ENCODE results near the gene KCNJ14.

DNA sequence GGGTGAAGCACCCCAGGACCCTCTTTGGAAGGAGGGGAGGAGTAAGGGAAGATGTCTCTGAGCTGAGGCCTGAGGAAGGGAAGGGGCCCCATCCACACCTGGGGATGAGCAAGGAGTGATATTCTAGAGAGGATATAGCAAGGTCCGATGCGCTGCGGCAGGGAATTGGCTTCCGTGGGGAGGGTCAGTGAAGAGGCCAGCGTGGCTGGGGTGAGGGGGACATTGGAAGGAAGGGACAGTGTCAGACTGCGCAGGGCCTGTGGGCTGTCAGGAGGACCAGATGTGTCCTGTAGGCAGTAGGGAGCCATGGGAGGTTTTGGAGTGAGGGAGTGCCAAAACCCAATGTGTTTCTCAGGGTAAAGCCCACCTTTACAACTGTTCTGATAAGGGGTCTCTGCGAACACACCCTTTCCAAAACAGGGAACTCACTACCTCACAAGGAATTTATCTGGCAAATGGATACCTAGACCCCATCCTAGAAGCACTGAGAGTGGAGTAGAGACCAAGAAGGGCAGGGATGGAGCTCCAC is 52.6 kb downstream of the KCNJ14 start:
- TF ChIP-seq POLR2A (IDR thresholded peaks at IDR 0.05) (no peak), CTCF (IDR thresholded peaks at IDR 0.05 in 4 of 5, conservative IDR thresholded peaks at IDR 0.05 in 1 of 5) (no peak)
